Heart left ventricle (tissue), 16 donors: Measurements from ENCODE around the gene TSEN54. TPM values are rescaled to one million over a fixed set of nuclear protein-coding genes. Genes with fewer than 3 reads are reported as not detected.

Experiments used
- ATAC-seq, 4 donors: fragments of 200-7000 bp; cut with Tn5 transposase; one replicate each; pipeline ENCODE4 v1.9.1; 2020 to 2022; ENCODE audit warnings: moderate library complexity in 4 of 4, mild to moderate bottlenecking in 3 of 4, moderate number of reproducible peaks in 1 of 4
- DNase-seq, 5 donors: peaks; one replicate each; pipeline ENCODE4 v3.0.0-alpha.2; 2020
- H3K27ac ChIP-seq, 12 donors: fragments of 200-600 bp; sonication (generic) in 4 of 12; one replicate each; pipeline versions ENCODE4 v1.5.0 to v1.8.0; 2016 to 2022; ENCODE audit warnings: mild to moderate bottlenecking in 2 of 12
- H3K27me3 ChIP-seq, 9 donors: fragments of 200-600 bp; sonication (generic) in 2 of 9; one replicate each; pipeline versions ENCODE4 v1.5.1 to v1.8.0; 2016 to 2022; ENCODE audit warnings: mild to moderate bottlenecking in 3 of 9
- H3K36me3 ChIP-seq, 9 donors: fragments of 200-600 bp; sonication (generic) in 2 of 9; one replicate each; pipeline versions ENCODE4 v1.5.0 to v1.8.0; 2018 to 2022; ENCODE audit warnings: mild to moderate bottlenecking in 2 of 9
- H3K4me1 ChIP-seq, 12 donors: fragments of 200-600 bp; sonication (generic) in 4 of 12; one replicate each; pipeline versions ENCODE4 v1.5.0 to v1.8.0; 2016 to 2022; ENCODE audit warnings: mild to moderate bottlenecking in 3 of 12
- H3K4me3 ChIP-seq, 12 donors: fragments of 200-600 bp; sonication (generic) in 4 of 12; one replicate each; pipeline versions ENCODE4 v1.5.0 to v1.8.0; 2017 to 2022; ENCODE audit warnings: mild to moderate bottlenecking in 9 of 12, moderate library complexity in 4 of 12
- H3K9me3 ChIP-seq, 12 donors: fragments of 200-600 bp; sonication (generic) in 4 of 12; one replicate each; pipeline versions ENCODE4 v1.5.0 to v1.8.0; 2016 to 2022; ENCODE audit warnings: mild to moderate bottlenecking in 1 of 12
- CTCF ChIP-seq, 12 donors: fragments of 200-600 bp; sonication (generic) in 4 of 12; IDR thresholded peaks; one replicate each; pipeline versions ENCODE4 v1.5.0 to v1.8.0; 2018 to 2022; ENCODE audit warnings: antibody characterized with exemption in 12 of 12, mild to moderate bottlenecking in 5 of 12
- POLR2A ChIP-seq, 2 donors: fragments of 450-650 bp; IDR thresholded peaks; one replicate each; pipeline ENCODE4 v1.6.1; 2017; ENCODE audit warnings: antibody characterized with exemption in 2 of 2, mild to moderate bottlenecking in 2 of 2, moderate library complexity in 2 of 2
- WGBS, 4 donors: extraction: QIAGEN DNeasy Blood & Tissue Kit in 2 of 4; methylation state at CpG; one replicate each; pipeline versions ENCODE4 v1.1.5 to v1.1.7; 2013 to 2018; 5-methylcytosine and 5-hydroxymethylcytosine counted together
- intact Hi-C, 10 donors: fragments of 100-400 bp; cut with DNase I; formaldehyde crosslinking; loops; one replicate each; pipeline versions ENCODE4 v1.11.1 to v1.14.2; 2022
- polyA plus RNA-seq, 2 donors: library from polyadenylated mRNA; stranded (reverse); fragments of 200-250 nt; gene quantifications; one replicate each; pipeline ENCODE4 v1.2.3, GENCODE V29; 2013
- total RNA-seq, 9 donors: library from RNA; depleted of rRNA in 2 of 9; stranded (reverse); fragments of >200 nt in 2 of 9; fragmentation: NEBNext Ultra II Directional in 3 of 9; extraction: Animal tissue kit (Norgen Biotek cat#: 25700) in 3 of 9; gene quantifications; one replicate each; pipeline versions ENCODE4 v1.1.0 to v1.2.4, GENCODE V29; 2016 to 2023
- donor health status: ischemic (EF 13 %, LVEDD 7.1; RV severe dilation, severe dysfunction).
- donor health status: healthy with polysubstance abuse.
- donor health status: DM: no; HTN: yes; CAD: no.
- donor health status: DM: no; HTN: no; CAD: no.
- donor health status: ischemic (EF 25% LVEDD 6.9; RV normal size, moderate dysfunction).
- donor health status: ischemic (EF 25% LVEDD 5.7; RV mildly dilated, moderate dysfunction).
- donor health status: healthy.
- donor health status: DM: yes; HTN: yes; CAD: no.
- donor health status: ischemic (EF 35%, LVEDD 5.7; RV mildly dilated, moderate dysfunction).
- donor health status: nonischemic (EF 11% LVEDD 7.7; RV severe dilation, severe dysfunction).
- donor health status: DM: yes; HTN: yes; CAD: no.
- donor health status: PGD.
- donor health status: ischemic (EF 29% LVEDD 5.4; RV normal size, mild dysfunction).
- donor health status: nonischemic (EF 23%, LVEDD 6.1; RV moderate dilation, normal function).

TSEN54 gene
- total and polyA plus RNA-seq, 11 donors, result 4.0 to 12.4 (median 9.4) TPM

GRCh38 chr17:75486151-75486550, 30.2 kb upstream of the TSEN54 start:
- H3K27ac ChIP-seq, result peak overlapping the region in 9 of 12 donors; percentile 27 to 77 (median 58)
- intact Hi-C loops, result no loop called here
- peaks cover 6 to 75% (median 54%) of the 10 kb centered on the region in 12 donors for H3K4me1 ChIP-seq
- no peaks in the 10 kb centered on the region for H3K27me3 ChIP-seq
- peaks cover 0 to 20% (median 5%) of the 10 kb centered on the region in 9 donors for H3K36me3 ChIP-seq
- 82 to 91% (median 86%) methylated on average over 12 to 14 of the region's 14 CpGs for WGBS, 4 donors
- no peak for ATAC-seq
- peak overlapping the region in 2 of 12 donors; percentile 3 for H3K4me3 ChIP-seq
- peak in 3 of 5 donors; percentile 20 to 28 (median 26) for DNase-seq
- no peaks in the 10 kb centered on the region for H3K9me3 ChIP-seq
- TF ChIP-seq POLR2A (IDR thresholded peaks at IDR 0.05) (no peak), CTCF (IDR thresholded peaks at IDR 0.05) (no peak)

- ATAC-seq (no peak), DNase-seq (peak in 1 of 5 donors; percentile 30)
- Histone ChIP-seq H3K9me3 (no peaks in the 10 kb centered on the region), H3K27ac (peak overlapping the region in 9 of 12 donors; percentile 36 to 89 (median 51)), H3K27me3 (no peaks in the 10 kb centered on the region), H3K4me3 (no peak overlapping the region), H3K4me1 (peaks cover 6 to 68% (median 52%) of the 10 kb centered on the region in 12 donors), H3K36me3 (peaks cover 0 to 28% (median 12%) of the 10 kb centered on the region in 9 donors)
- TF ChIP-seq POLR2A (IDR thresholded peaks at IDR 0.05) (no peak), CTCF (IDR thresholded peaks at IDR 0.05) (no peak)
- intact Hi-C loops, result no loop called here
- 75 to 81% (median 78%) methylated on average over 5 of the region's 5 CpGs for WGBS, 4 donors
Observed at GRCh38 chr17:75486951-75487350, 29.4 kb upstream of the TSEN54 start.

GRCh38 chr17:75487351-75488070, 28.8 kb upstream of the TSEN54 start:
- intact Hi-C loops, result no loop called here
- peaks cover 0 to 34% (median 17%) of the 10 kb centered on the region in 9 donors for H3K36me3 ChIP-seq
- H3K9me3 ChIP-seq, result no peaks in the 10 kb centered on the region
- 48 to 54% (median 52%) methylated on average over 12 of the region's 12 CpGs for WGBS, 4 donors
- H3K4me1 ChIP-seq, result peaks cover 6 to 66% (median 51%) of the 10 kb centered on the region in 12 donors
- peak overlapping the region in 9 of 12 donors; percentile 2 to 89 (median 47) for H3K27ac ChIP-seq
- DNase-seq (peak in 4 of 5 donors; percentile 61 to 75 (median 72)), ATAC-seq (peak in 3 of 4 donors; percentile 25 to 57 (median 32))
- no peaks in the 10 kb centered on the region for H3K27me3 ChIP-seq
- no peak overlapping the region for H3K4me3 ChIP-seq
- TF ChIP-seq POLR2A (IDR thresholded peaks at IDR 0.05) (no peak), CTCF (IDR thresholded peaks at IDR 0.05) (peak in 1 of 12 donors; percentile 7)

- peaks cover 6 to 66% (median 49%) of the 10 kb centered on the region in 12 donors for H3K4me1 ChIP-seq
- peak in 2 of 5 donors; percentile 1 to 42 for DNase-seq
- no peak overlapping the region for H3K4me3 ChIP-seq
- 84 to 91% (median 89%) methylated on average over 19 to 24 of the region's 24 CpGs for WGBS, 4 donors
- no peak for ATAC-seq
- H3K27ac ChIP-seq, result peak overlapping the region in 4 of 12 donors; percentile 9 to 71 (median 50)
- H3K27me3 ChIP-seq, result no peaks in the 10 kb centered on the region
- no peaks in the 10 kb centered on the region for H3K9me3 ChIP-seq
- peaks cover 0 to 48% (median 31%) of the 10 kb centered on the region in 9 donors for H3K36me3 ChIP-seq
- intact Hi-C loops, result no loop called here
- TF ChIP-seq POLR2A (IDR thresholded peaks at IDR 0.05) (no peak), CTCF (IDR thresholded peaks at IDR 0.05) (no peak)
Observed at GRCh38 chr17:75488693-75489510, 27.4 kb upstream of the TSEN54 start.
